ENCODE data around the gene TSPAN17.

Gene TSPAN17

DNA sequence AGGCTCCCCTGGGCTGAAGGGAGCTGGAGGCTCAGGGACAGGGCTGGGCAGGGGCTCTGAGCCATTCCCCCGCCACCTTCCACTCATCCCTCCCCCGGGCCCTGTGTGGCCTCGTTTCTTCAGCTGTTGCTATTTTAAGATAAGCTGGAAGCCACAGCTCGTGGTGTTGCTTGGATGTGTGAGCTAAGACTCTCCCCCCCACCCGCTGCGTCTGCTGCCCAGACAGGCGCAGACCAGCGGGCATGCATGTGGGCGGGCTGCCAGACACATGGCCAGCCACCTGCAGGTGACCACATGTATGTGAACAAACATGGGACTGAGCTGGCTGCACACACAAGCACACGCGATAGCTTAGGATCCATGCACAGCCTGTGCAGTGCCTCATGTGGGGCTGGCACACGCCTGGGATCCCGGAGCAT, 25.6 kb upstream of the TSPAN17 start:
- DNase-seq (ENCODE audit: low read depth), result peak; percentile 33

DNA sequence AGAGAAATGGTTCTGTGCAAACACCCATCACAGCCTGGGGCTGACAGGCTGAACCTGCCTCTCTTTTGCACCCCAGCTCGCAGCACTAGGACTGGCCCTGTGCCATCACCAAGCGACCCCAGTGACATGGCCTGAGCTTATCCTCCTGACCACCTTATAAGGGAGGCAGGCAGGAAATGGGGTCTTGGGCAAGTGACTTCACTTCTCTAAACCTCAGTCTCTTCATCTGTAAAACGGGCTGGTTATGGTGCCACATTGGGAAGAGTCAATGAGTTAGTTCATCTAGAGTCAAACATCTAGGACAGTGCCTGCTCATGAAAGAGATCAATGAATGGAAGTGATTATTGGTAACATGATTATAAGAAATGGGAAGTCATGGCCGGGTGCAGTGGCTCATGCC, 23.1 kb upstream of the TSPAN17 start:
- no peak for DNase-seq (ENCODE audit: low read depth)

DNA sequence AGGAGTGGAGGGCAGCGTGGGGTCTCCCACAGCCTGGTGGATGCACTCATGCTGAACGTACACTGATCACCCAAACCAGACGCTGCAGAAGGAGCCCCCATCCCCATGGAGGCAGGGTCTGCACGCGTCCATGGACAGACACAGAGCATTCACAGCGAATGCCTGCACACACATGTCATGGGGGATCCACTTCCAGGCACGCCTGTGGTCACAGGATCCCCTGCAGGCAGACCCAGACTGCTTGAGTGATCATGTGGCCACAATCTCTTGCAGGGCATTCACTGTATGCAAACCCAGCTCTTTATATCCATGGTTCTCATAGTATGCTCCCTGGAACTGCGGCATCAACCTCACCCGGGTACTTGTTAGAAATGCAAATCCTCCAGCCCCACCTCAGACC, 22.3 kb upstream of the TSPAN17 start:
- no peak for DNase-seq (ENCODE audit: low read depth)

DNA sequence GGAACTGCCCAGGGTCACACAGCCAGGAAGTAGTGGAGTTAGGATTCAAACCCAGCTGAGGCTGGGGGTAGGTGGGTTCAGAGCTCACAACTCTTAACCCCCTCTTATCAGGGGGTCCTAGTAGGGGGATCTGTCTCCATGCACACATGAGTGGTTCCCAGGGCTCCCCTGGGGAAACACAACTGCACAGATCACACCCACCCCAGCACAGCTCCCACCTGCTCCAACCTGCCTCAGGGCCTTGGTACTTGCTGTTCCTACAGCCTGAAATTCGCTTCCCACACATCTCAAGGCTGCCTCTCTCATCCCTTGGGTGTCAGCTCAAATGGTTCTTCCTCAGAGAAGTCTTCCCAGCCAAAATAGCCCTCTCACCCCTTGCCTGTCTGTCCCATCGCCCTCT, 21.8 kb upstream of the TSPAN17 start:
- no peak for DNase-seq (ENCODE audit: low read depth)

DNA sequence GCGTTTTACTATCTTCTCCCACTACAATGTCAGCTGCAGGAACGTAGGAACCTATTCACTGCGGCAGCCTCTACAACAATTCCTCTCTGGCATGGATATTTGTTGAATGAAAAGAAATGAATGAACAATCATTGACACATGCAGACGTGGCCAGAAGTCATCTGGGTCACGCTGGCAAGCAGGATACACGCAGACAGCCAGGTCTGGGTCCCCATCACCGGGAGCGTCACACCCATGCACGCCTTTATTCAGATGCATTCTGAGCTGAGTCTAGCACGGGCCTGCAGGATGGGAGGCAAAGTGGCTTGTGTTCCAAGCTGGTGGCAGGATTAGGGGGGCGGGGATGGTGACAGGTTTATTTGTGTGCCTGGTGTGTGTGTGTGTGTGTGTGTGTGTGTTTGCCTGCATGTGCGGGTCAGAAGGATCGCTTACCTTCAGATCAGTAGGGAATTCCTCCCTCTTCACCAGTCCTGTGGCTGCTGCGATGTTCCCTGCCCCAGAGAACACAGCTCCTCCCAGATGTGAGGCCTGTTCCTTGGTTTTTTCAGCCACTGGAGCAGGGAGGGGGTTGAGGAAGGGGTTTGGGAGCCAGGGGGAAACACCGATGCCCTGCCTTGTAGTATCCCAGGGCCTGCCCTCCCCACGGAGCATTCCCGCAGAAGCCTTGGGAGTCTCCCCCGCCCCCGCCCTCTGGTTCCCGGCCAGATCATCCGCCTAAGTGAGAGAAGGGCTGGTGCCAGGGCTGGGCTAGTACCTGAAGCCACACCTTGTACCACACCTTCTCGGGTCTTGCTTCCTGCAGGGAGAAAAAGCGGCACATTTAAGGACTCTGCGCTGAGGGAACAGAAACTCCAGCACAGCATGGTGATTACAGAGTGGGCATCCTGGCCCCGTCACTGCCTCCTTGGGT, 21.1 kb upstream of the TSPAN17 start:
- DNase-seq (ENCODE audit: low read depth), result no peak

DNA sequence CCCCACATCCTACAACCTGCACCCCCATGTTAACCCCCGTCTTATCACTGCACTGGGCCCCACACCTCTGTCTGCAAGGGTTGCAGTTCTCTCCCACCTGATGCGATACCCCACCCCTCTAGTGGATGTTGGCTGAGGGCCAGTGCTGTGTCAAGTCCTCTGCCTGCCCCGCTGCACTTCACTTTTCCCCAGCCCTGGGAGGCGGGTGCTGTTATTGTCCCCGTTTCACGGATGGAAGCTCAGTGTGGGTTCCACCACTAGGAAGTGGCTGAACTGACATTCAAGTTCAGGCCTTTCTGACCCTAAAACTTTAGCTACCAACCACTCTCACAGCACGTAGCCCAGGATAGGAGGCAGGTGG, 20.4 kb upstream of the TSPAN17 start:
- DNase-seq (ENCODE audit: low read depth), result no peak

DNA sequence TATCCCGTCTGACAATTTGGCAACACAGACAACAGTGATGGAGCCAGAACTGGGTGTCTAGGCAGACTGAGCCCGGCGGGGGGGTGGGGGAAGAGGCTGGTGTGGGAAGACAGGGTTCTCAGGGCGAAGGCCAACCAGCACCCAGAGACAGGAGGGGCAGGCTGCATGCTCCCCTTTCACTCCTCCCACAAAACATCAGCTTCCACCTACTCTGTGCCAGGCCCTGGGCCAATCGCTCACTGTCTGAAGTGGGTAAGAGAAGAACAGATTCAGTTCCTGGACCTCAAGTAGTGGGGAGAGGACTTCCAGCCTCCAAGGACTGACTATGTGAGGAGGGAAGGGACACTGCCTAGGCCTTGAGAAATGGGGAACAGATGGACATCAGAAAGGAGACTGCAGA, 19.7 kb upstream of the TSPAN17 start:
- no peak for DNase-seq (ENCODE audit: low read depth)

DNA sequence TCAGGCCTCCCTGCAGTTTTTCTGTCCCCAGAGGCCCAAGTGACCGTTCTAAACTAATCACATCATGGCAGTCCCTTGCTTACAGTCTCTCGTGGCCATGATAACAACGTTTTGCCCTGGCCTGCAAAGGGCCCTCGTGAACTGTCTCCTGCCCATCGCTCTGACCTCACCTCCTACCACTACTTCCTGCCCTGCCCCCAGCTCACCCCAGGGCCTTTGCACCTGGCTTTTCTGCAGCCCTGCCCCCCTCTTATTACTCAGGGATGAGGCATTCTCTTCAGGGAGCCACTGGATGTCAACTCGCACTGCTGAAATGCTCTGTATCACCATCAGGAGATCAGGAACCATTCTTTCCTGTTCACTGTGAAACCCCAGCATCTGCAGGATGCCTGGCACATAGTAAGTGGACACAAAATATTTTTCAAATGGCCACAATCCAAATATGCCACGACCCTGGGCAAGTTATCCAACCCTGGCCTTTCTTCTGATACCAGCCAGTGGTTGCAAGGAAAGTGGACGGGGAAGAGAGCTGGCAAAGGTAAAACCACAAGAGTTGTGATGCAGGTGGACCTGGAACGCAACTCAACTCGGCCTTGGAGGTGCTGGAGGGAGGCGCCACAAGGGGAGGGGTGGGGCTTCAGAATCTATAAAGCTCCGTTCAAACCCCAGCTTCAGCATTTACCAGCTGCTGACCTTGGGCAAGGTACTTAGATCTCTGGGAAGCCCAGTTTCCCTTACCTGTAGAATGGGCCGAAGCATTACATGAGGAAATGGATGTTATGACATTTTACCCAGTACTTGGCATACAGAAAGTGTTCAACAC, 18.7 kb upstream of the TSPAN17 start:
- no peak for DNase-seq (ENCODE audit: low read depth)

DNA sequence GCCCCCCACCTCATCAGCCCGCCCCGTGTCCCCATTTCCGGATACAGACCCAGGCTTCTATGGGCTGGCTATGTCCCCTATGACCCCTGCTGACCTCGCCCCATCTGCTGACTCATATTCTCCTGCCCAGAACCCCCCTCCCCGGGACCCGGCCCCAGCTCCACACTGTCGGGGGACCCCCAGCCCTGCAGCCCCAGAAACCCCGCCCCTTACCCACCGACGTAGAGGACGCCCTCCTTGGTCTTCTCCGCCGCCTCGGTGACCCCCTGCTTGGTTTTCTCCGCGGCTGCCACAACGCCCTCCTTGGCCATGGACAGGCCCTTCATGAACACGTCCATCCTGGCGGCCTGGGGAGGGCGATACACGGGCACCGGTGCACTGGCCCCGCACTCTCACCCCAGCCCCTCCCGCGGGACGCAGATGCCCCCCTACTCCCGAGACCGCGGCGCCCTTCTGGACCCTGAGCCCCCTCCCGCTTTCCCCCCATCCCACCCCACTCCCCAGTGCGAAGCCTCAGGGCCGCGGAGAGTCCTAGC, 17.9 kb upstream of the TSPAN17 start:
- no peak for DNase-seq (ENCODE audit: low read depth)

DNA sequence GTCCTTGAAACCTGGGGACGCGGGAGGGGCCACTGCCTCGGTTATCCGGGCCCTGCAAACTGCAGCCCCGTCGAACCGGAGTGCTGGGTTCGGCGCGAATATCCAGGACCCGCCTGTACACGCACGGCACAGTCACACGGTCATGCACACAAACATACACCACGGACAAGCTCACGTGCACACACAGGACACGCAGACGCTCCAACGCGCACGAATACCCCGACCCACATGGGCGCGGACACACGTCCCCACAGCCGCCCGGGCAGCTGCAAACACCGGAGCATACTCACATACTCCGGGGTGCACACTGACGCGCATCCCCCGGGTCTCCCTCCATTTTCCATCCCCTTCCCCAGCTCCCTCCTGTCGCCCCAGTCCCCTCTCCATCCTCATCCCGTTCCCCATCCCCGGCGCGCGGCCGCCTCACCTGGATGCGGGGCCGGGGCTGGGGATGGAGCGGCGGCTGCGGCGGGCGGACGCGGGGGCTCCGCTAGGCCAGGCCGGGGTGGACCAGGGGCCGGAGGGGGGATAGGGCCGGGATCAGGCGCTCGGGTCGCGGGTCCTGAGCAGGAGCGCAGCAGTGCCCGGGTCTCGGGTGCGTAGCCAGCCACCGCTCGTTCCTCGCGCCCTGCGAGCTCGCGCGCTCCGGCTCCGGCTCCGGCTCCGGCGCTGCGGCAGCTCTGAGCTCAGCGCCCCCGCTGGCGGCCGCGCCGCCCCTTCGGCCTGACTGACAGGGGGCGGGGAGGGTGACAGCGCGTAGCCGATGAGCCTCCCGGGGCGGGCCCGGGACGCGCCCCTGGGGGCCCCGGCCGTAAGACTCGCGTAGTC, 17.2 kb upstream of the TSPAN17 start, which contains the start of the genes EIF4E1B and SNCB:
TSS of gene EIF4E1B (plus strand) at position 823 of the 828 bp plus-strand sequence. CDS start 12,113 bp downstream, outside the sequence.
TSS of gene SNCB (minus strand) at position 682 of the 828 bp plus-strand sequence. CDS start 880 bp downstream, outside the sequence.
- peak; percentile 53 for DNase-seq (ENCODE audit: low read depth)

DNA sequence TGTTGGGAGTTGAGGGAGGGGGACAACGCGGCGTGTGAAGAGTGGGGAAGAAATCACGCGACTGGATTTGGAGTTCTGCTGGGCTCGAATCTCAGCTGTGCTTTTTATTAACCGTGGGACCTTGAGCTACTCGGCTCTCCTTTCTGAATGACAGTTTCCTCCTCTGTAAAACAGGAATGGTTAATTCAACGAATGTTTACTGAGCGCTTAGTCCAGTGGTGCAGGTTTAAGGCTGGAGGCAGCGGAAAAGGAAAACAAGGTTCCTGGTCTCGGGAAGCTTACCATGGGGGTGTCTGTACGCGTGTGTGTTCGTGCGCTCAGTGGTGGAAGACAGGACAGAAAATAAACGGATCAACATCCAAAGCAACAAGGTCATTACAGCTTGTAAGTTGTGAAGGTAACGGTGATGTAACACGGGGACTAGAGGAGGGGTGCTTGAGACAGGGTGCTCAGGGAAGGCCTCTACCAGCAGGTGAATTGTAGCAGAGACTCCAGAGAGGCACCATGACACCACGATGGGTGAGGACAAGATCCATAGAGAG, 16.5 kb upstream of the TSPAN17 start:
- DNase-seq (ENCODE audit: low read depth), result no peak

DNA sequence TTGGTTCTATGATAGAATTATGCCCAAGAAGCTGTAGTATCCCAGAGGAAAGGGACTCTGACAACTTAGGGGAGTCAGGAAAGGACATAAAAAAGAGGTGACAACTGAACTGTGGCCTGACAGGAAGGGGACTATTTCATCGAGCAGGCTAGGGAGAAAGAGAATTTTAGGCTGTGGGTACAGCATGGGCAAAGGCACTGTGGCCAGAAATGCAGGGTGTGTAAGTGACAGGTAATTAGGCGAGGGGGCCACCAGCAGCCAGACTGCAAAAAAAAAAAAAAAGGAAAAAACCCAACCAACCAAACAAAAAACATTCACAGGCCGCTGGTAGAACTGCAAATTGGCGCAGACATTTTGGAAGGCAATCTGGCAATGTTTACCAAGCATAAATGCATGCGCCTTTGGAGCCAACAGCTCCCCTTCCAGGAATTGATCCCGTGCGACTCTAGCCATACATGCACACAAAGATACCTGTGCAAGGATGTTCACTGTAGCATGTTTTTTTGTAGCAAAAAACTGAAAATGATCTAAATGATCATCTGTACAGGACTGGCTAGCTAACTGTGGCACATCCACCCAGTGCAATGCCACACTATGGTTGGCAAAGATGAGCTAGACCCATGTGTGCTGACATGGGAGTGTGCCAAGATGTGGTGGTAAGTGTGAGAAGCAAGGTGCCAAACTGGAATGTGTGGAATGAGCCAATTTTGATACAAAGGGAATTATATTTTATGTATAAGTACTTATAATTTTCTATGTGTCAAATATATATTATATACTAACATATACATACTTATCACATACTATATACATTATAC, 15.7 kb upstream of the TSPAN17 start:
- DNase-seq (ENCODE audit: low read depth), result no peak

DNA sequence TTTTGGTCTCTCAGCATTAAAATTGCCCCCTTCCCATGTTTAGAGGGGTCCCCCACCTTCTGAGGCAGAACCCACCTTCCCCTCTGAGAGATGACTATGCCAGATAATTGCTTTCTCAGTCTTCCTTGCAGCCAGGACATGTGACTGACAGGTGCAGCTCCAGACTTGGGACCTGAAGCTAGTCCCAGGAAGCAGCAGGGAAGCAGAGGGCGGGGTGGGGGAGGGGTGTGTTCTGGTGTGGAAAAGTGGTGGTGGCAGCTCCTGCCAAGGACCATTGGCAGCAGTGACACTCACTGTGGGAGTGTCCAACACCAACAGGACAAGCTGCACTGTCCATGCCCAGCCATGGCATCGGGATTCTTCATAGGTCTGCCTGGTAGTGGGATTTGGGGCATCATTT, 14.5 kb upstream of the TSPAN17 start:
- DNase-seq (ENCODE audit: low read depth), result no peak

DNA sequence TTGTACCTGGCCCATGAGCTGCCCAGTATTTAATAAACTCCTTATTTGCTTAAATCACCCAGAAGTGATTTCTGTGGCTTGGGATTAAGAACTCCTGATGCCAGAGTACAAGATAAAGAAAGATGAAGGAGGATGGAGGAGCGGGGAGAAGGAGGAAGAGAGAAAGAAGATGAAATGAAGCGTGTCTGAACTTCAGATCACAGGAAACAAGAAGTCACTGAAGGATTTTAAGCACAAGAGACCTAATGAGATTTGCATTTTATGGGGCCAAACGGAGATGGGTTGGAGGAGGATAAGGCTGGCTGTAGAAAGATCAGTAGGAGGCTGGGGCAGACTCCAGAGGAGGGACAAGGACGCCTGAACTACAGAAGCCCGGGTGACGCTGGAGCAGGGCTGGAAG, 13.7 kb upstream of the TSPAN17 start:
- no peak for DNase-seq (ENCODE audit: low read depth)

DNA sequence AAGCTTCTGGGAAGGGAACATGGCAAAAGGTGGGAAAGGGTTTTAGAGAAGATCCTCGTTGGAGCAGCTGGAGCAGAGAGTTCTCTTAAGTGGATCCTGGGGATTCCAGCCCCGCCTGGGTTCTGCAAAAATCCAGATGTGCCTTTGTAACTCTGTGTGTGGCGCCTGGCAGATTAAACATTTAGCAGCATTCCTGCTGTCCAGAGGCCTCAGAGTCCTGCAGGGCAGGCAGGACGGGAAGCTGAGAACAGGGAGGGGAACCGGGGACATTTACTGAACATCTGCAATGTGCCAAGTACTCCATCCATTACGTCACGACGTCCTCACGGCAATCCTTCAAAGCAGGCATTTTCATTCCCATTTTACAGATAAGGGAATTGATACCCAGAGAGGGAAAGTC, 10.9 kb upstream of the TSPAN17 start:
- DNase-seq (ENCODE audit: low read depth), result no peak

DNA sequence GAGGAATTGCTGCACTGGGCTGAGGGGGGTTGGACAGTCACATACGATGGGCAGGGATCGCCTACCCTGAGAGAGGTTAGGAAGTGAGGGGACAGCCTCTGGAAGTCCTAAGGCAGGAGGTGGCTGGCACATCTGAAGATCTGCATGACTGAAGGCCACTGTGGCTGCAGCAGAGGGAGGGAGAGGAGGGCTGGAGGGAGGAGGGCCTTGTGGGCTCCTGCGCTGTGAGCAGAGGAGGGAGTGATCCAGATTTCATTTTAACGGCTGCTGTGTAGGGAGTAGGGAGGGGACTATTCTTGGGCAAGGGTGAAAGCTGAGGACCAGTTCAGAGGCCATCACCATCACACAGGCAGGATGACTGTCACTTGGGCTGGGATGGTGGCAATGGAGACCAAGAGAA, 9.7 kb upstream of the TSPAN17 start:
- no peak for DNase-seq (ENCODE audit: low read depth)

DNA sequence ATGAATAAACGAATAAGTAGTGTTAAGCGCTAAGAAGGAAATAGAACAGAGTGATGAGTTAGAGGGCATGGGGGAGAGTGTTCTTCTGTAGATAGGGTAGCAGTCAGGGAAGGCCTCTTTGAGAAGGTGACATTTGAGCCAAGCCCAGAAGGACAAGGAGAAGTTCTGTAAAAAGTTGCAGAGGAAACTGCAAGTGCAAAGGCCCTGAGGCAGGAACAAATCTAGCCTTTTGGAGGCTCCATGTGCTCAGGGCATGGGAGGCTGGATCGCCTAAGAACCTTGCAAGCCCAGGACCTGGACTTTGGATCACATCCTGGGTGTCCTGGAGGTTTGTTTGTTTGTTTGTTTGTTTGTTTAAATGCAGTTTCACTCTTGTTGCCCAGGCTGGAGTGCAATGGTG, 8.8 kb upstream of the TSPAN17 start:
- DNase-seq (ENCODE audit: low read depth), result no peak

DNA sequence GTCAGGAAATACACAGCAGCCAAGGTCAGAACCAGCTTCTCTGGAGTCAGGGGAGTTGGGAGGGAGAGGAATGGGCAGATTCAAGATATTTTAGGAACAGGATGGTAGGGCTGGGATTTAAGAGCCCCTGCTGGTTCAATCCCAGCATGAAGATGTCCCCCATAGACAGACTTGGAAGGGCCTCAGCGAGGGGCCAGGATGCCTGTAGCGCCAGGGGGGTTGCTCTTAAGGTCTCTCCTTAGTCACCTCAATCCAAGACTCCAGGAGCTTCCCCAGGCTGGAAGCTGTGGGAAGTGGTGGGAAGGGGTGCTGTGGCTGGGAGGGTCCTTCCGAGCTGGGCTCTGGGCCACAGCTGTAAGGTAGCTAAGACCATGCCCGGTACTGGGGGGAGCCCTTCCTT, 8.1 kb upstream of the TSPAN17 start:
- DNase-seq (ENCODE audit: low read depth), result no peak

DNA sequence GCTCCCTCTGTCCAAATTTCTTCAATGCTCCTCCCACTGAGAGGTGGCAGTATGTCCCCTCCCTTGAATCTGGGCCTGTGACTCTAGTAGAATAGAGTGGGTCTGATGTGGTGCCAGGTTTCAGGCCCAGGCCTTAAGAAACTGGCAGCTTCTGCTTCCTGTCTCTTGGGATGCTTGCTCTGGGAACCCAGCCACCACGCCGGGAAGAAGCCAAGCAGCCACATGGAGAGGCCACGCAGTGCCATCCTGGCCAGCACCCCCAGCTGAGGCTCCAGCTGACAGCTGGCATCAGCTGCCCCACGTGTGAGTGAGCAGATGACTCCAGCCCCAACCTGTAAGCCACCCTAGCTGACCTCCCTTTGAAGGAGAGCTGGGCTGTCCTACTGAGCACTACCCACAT, 7.3 kb upstream of the TSPAN17 start:
- no peak for DNase-seq (ENCODE audit: low read depth)

DNA sequence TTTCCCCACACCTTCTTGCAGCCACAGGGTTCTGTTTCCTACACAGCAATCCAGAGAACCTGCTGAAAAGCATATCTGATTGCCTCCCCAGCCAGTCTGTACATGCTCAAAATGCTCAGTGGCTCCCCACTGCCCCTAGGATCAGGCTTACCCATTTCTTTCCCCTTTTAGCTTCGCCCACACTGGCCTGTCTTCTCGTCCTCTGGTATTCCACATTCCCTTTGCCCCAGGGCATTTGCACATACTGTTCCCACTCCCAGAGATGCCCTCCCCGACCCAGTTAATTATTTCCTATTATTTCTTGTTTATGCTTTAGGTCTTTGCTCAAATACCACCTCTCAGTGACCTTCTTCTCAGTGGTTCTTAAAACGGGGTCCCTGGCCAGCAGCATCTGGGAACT, 6.7 kb upstream of the TSPAN17 start:
- no peak for DNase-seq (ENCODE audit: low read depth)
